Ramos (cell line): ENCODE data around the gene CTPS1.

ENCODE experiments used
- in situ Hi-C: fragments of 300-500 bp; cut with MboI; formaldehyde crosslinking; loops from one replicate; pipeline ENCODE4 v1.14.3; 2022; ENCODE audit warnings: low sequenced_read_pairs; ENCODE audit not compliant: unreplicated experiment

The CTPS1 gene

GRCh38 chr1:41051022-41051421 lies 71.5 kb downstream of the CTPS1 start:
- in situ Hi-C loops = no loop called here

DNA sequence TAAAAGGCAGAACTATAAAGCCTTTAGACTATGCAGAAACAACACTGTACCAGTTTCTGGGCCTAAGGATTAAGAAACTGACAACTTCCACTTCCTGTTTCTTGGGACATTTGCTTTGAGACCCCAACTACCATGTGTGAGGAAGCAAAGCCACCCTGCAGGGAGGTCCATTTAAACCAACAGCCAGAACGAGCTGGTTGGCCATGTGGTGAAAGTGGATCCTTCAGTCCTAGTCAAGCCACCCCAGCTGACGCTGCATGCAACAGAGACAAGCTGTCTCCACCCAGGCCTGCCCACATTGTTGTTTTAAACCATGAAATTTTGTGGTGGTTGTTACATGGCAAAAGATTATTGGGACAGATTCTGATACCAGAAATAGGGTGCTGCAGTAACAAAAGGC lies 73.8 kb downstream of the CTPS1 start:
- in situ Hi-C loops = no loop called here

GRCh38 chr1:41056907-41057306 lies 77.4 kb downstream of the CTPS1 start:
- in situ Hi-C loops = no loop called here
